Kidney (tissue), 14 donors: ENCODE results near the gene COPS3. TPM values are rescaled to one million over a fixed set of nuclear protein-coding genes. Genes with fewer than 3 reads are reported as not detected.

Experiments
- DNase-seq, 5 donors: peaks; one replicate each; pipeline ENCODE4 v3.0.0-alpha.2; 2013 to 2020
- FAIRE-seq: peaks from 2 replicates; lab custom pipeline; 2012; peaks lifted over from hg19 to GRCh38; lab: Jason Lieb, UNC
- H3K27ac ChIP-seq, 2 donors: one replicate each; pipeline ENCODE4 v1.7.0; 2013; ENCODE audit warnings: low read depth in 2 of 2, low read length in 2 of 2, inconsistent platforms in 1 of 2
- H3K27me3 ChIP-seq: one replicate; pipeline ENCODE4 v1.7.1; 2013; ENCODE audit warnings: low read length, inconsistent platforms; ENCODE audit not compliant: control insufficient read depth, insufficient read depth
- H3K36me3 ChIP-seq, 3 donors: one replicate each; pipeline versions ENCODE4 v1.7.0 to v1.7.1; 2013; ENCODE audit warnings: low read length in 3 of 3, control low read depth in 1 of 3, inconsistent platforms in 1 of 3; ENCODE audit not compliant: insufficient read depth in 3 of 3, control insufficient read depth in 2 of 3
- H3K4me1 ChIP-seq, 3 donors: one replicate each; pipeline versions ENCODE4 v1.7.0 to v1.7.1; 2013; ENCODE audit warnings: low read length in 3 of 3, inconsistent platforms in 1 of 3, low read depth in 1 of 3; ENCODE audit not compliant: control insufficient read depth in 2 of 3, insufficient read depth in 2 of 3
- H3K4me3 ChIP-seq, 3 donors: one replicate each; pipeline versions ENCODE4 v1.7.0 to v1.8.1; 2013; ENCODE audit warnings: low read length in 3 of 3, control low read depth in 1 of 3, inconsistent platforms in 1 of 3
- H3K9ac ChIP-seq, 3 donors: one replicate each; pipeline versions ENCODE4 v1.7.0 to v1.7.1; 2013; ENCODE audit warnings: low read length in 3 of 3, control low read depth in 1 of 3, inconsistent platforms in 1 of 3
- H3K9me3 ChIP-seq, 3 donors: one replicate each; pipeline versions ENCODE4 v1.7.0 to v1.7.1; 2013; ENCODE audit warnings: low read length in 3 of 3, control low read depth in 1 of 3, inconsistent platforms in 1 of 3; ENCODE audit not compliant: control insufficient read depth in 2 of 3, insufficient read depth in 1 of 3
- intact Hi-C: fragments of 100-400 bp; cut with DNase I; formaldehyde crosslinking; loops from one replicate; pipeline ENCODE4 v1.11.1; 2022
- polyA plus RNA-seq: library from polyadenylated mRNA; stranded (reverse); fragments of 350-450 nt; fragmentation: Illumina TruSeq; extraction: RNeasy Lipid Tissue Mini Kit (QIAGEN cat#74804); gene quantifications from one replicate; pipeline ENCODE4 v1.2.3, GENCODE V29; 2014; ENCODE audit warnings: low read depth, low replicate concordance; ENCODE audit not compliant: insufficient read depth
- total RNA-seq: library from RNA; stranded (reverse); fragmentation: NEBNext Ultra II Directional; extraction: Animal tissue kit (Norgen Biotek cat#: 25700); gene quantifications from one replicate; pipeline ENCODE4 v1.2.1, GENCODE V29; 2021
- TF ChIP-seq, protein P1 (sequence below): IDR thresholded peaks from 3 replicates; pipeline ENCODE4 v1.5.1; 2012; ENCODE audit warnings: mild to moderate bottlenecking, moderate library complexity, borderline replicate concordance; ENCODE audit not compliant: insufficient read depth; ENCODE audit errors: extremely low read depth
- donor health status: control.
- donor health status: control.
- donor health status: control.
- donor health status: control.
- donor health status: control.
- donor health status: DM: yes; HTN: yes; CAD: no.
- donor health status: Normal renal cell carcinoma (clear cell type).

Gene COPS3
- total and polyA plus RNA-seq, 2 donors from 2014 or later = 46.9 to 48.1 TPM

DNA sequence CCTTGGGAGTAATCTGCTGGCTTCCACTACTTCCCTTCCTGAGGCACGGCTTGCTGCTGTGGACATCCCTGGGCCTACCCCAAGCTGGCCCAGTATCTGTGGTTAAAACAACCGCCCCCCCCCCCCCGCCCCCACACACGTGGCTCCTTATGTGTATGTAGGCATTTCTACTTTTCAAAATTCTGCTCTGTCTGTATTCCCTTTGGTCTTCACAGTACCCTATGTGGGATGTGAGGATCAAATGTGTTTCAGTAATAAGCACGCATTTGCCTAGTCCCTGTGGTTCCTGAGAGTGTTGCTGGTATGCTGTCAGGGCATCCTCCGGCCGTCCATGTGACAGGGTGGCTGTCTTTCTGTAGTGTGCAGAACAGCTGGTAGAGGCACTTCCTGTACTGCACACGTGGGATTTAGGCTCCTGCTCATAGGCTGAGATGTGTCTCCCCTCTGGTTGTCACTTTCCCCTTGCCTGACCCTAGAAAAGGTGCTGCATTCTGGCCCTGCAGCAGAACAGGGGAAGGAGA is 24.3 kb upstream of the COPS3 start:
- Histone ChIP-seq H3K36me3 (no peaks in the 10 kb centered on the region), H3K9ac (no peak overlapping the region), H3K27ac (no peak overlapping the region), H3K9me3 (no peaks in the 10 kb centered on the region), H3K27me3 (no peaks in the 10 kb centered on the region), H3K4me1 (peaks cover 0 to 6% (median 0%) of the 10 kb centered on the region in 3 donors), H3K4me3 (no peak overlapping the region)
- peak in 1 of 5 donors; percentile 27 for DNase-seq
- intact Hi-C loops = no loop called here
- FAIRE-seq = no peak
- TF ChIP-seq, protein P1, sequence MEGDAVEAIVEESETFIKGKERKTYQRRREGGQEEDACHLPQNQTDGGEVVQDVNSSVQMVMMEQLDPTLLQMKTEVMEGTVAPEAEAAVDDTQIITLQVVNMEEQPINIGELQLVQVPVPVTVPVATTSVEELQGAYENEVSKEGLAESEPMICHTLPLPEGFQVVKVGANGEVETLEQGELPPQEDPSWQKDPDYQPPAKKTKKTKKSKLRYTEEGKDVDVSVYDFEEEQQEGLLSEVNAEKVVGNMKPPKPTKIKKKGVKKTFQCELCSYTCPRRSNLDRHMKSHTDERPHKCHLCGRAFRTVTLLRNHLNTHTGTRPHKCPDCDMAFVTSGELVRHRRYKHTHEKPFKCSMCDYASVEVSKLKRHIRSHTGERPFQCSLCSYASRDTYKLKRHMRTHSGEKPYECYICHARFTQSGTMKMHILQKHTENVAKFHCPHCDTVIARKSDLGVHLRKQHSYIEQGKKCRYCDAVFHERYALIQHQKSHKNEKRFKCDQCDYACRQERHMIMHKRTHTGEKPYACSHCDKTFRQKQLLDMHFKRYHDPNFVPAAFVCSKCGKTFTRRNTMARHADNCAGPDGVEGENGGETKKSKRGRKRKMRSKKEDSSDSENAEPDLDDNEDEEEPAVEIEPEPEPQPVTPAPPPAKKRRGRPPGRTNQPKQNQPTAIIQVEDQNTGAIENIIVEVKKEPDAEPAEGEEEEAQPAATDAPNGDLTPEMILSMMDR = no peak

DNA sequence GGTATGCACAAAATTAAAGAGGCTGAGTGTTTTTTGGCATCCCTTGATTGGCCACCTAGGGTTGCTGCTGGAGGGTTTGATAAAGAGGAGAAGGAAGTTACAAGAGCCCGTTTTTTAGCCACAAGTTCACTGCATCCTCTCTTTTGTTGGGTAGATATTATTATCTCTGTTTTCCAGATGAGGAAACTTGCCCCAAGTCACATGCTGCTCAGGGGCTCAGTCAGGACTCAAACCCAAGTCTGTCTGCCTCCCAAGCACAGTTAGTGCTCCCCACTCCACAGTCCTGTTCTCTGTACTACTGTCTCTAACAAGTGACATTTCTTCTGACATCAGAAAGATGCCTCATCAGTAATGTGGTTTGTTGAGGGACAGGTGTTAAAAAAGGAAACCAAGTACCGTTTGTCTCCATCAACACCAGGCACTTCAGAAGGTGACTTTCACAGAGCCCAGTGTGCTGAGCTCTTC is 23.5 kb upstream of the COPS3 start:
- no peaks in the 10 kb centered on the region for H3K9me3 ChIP-seq
- no peak overlapping the region for H3K27ac ChIP-seq
- H3K9ac ChIP-seq = no peak overlapping the region
- FAIRE-seq = no peak
- H3K27me3 ChIP-seq = no peaks in the 10 kb centered on the region
- no peaks in the 10 kb centered on the region for H3K36me3 ChIP-seq
- H3K4me3 ChIP-seq = peak overlapping the region in 1 of 3 donors; percentile 3
- no peak for DNase-seq
- TF ChIP-seq, protein P1 = no peak
- intact Hi-C loops = no loop called here
- peaks cover 0 to 6% (median 0%) of the 10 kb centered on the region in 3 donors for H3K4me1 ChIP-seq

DNA sequence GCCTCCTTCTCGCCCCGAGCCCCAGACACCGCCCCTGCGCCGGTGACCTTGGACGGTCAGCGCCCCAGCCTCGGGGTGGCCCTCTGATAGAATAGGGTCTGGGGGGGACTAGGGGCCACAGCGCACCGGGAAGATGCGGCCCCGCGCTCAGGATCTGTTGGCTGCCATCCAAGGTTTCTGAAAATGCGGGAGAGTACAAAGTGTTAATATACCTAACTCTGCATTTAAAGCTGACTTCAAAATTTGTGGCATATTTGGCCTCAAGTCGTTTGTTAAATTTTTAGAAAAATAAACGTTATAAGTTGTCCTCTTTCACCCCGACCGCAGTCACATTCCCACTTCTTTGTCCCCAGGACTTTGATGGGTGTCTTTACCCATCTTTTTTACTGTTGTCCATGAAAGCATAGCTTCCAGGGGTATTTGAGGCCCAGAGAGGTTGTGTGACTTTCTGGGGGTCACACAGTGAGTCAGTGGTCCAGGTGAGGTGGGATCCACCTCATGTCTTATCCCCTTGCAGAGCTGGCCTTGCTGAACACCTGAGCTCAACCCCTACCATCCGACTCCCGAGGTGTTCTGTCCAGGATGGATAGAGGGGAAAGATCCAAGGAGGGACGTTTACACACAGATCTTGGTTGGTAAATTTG is 22.9 kb upstream of the COPS3 start:
- Histone ChIP-seq H3K27ac (no peak overlapping the region), H3K9me3 (no peaks in the 10 kb centered on the region), H3K36me3 (no peaks in the 10 kb centered on the region), H3K4me3 (peak overlapping the region in 1 of 3 donors; percentile 55), H3K27me3 (no peaks in the 10 kb centered on the region), H3K9ac (peak overlapping the region in 1 of 3 donors; percentile 51), H3K4me1 (peaks cover 0 to 6% (median 0%) of the 10 kb centered on the region in 3 donors)
- TF ChIP-seq, protein P1 = no peak
- FAIRE-seq (no peak), DNase-seq (no peak)
- intact Hi-C loops = no loop called here
